Prostate gland (tissue), 2 donors: ENCODE results near the gene EPHB6. TPM values are rescaled to one million over a fixed set of nuclear protein-coding genes. Genes with fewer than 3 reads are reported as not detected.

Experiments
- DNase-seq: peaks from one replicate; pipeline ENCODE4 v3.0.0-alpha.2; 2019; ENCODE audit warnings: low spot score
- H3K27ac ChIP-seq, 2 donors: fragments of 200-600 bp; sonication (generic); 2 replicates each; pipeline ENCODE4 v1.5.1; 2017 to 2019
- H3K27me3 ChIP-seq: fragments of 200-600 bp; sonication (generic); replicated peaks from 2 replicates; pipeline ENCODE4 v1.5.1; 2019; ENCODE audit not compliant: insufficient read depth
- H3K36me3 ChIP-seq, 2 donors: fragments of 200-600 bp; sonication (generic); 1 replicate in 1 of 2; 2 replicates in 1 of 2; pipeline versions ENCODE4 v1.5.1 to v1.8.1; 2017 to 2019
- H3K4me1 ChIP-seq: fragments of 200-600 bp; sonication (generic); replicated peaks from 2 replicates; pipeline ENCODE4 v1.5.1; 2019
- H3K4me3 ChIP-seq, 2 donors: fragments of 200-600 bp; sonication (generic); 2 replicates each; pipeline ENCODE4 v1.5.1; 2017 to 2019
- H3K9me3 ChIP-seq: fragments of 200-600 bp; sonication (generic); 2 replicates; pipeline ENCODE4 v1.5.1; 2017
- CTCF ChIP-seq, 4 experiments: fragments of 200-600 bp in 2 of 4; fragments of 450-650 bp in 2 of 4; sonication (generic) in 2 of 4; IDR thresholded peaks; 1 replicate in 3 of 4; 2 replicates in 1 of 4; pipeline ENCODE4 v1.5.1; 2016 to 2019; ENCODE audit warnings: antibody characterized with exemption in 4 of 4, mild to moderate bottlenecking in 2 of 4, moderate library complexity in 2 of 4
- POLR2A ChIP-seq: fragments of 450-650 bp; IDR thresholded peaks from one replicate; pipeline ENCODE4 v1.6.1; 2016; ENCODE audit warnings: antibody characterized with exemption, mild to moderate bottlenecking
- POLR2AphosphoS5 ChIP-seq: sonication (generic); formaldehyde crosslinking; IDR thresholded peaks from one replicate; pipeline ENCODE4 v1.6.1; 2017; ENCODE audit warnings: antibody characterized with exemption
- WGBS: methylation state at CpG from one replicate; pipeline ENCODE4 v1.1.5; 2018; 5-methylcytosine and 5-hydroxymethylcytosine counted together
- intact Hi-C: fragments of 100-400 bp; cut with DNase I; formaldehyde crosslinking; loops from one replicate; pipeline ENCODE4 v1.14.2; 2022
- total RNA-seq, 2 donors: library from RNA; depleted of rRNA; stranded (reverse); fragments of >200 nt; gene quantifications; one replicate each; pipeline ENCODE4 v1.1.0, GENCODE V29; 2016

Gene EPHB6
- total RNA-seq, 2 donors from 2014 or later: 98.1 to 122 TPM

DNA sequence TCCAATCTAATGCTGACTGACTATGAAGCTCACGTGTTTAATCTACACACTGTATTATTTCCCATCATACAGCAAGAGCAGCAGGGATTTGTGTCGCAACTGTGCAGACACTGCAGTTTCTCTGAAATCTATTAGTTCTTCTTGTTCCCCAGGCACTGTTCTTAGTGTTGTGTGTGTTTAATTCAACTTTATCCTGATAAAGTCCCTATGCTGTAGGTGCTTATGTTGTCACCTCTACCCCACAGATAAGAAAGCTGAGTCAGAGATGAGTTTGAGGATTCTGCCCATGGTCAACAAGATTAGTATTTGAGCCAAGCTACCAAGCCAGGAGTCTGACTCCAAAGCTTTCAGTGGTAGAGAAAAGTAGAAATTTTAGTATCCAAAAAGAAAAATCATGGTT lies 22.5 kb upstream of the EPHB6 start:
- H3K9me3 ChIP-seq: no peaks in the 10 kb centered on the region

DNA sequence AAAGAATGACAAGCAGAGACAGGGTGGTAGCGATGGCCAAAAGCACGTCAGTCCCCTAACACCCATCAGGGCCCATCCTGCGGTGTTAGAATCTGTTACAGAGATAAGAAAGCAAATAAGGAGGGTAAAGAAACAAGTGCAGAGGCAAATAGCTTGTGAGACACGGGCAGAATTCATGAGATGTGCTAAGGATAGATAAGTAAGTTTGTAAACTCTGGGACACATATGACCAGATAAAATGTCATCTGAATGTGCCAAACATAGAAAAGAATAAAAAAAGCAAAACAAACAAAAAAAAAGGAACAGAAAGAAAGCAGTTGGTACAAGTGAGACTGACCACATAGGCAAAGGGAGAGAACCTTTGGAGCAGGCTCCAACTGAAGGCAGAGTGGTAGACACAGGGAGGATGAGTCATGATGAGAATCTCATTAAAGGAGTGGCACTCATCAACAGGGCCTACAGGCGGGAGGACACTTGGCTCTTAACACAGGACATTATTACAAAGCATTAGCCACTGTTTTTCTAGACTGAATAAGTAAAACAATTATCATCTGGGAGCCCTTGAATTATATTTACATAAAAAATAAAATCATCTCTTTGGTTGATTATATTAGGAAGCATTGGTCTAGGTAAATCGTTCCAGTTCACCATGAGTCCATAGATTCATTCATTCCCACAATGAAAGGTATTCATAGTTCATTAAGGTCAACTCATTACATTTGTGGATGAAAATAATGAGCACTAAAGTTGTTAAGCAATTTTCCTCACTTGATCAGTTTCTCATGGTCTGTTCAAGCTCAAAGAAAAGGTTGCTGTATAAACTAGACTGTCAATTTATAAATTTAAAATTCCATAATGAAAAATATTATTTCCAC lies 21.5 kb upstream of the EPHB6 start:
- WGBS: 70% methylated on average over 6 of the region's 6 CpGs
- TF ChIP-seq POLR2AphosphoS5 (no peak), CTCF (IDR thresholded peaks at IDR 0.05) (no peak), POLR2A (no peak)
- H3K4me1 ChIP-seq: no peaks in the 10 kb centered on the region
- no peaks in the 10 kb centered on the region for H3K27me3 ChIP-seq
- no peak overlapping the region for H3K27ac ChIP-seq
- no peaks in the 10 kb centered on the region for H3K36me3 ChIP-seq
- intact Hi-C loops: no loop called here
- no peak for DNase-seq
- H3K4me3 ChIP-seq: no peak overlapping the region
- no peaks in the 10 kb centered on the region for H3K9me3 ChIP-seq

More for the DNA sequence above, 22.5 kb upstream of the EPHB6 start:
- no peaks in the 10 kb centered on the region for H3K27me3 ChIP-seq
- intact Hi-C loops: no loop called here
- no peaks in the 10 kb centered on the region for H3K36me3 ChIP-seq
- H3K4me1 ChIP-seq: no peaks in the 10 kb centered on the region
- no peak overlapping the region for H3K27ac ChIP-seq
- no peak for DNase-seq
- TF ChIP-seq POLR2AphosphoS5 (no peak), CTCF (IDR thresholded peaks at IDR 0.05) (no peak), POLR2A (no peak)
- H3K4me3 ChIP-seq: no peak overlapping the region
- 83% methylated on average over 2 of the region's 2 CpGs for WGBS

- no peak for TF ChIP-seq POLR2AphosphoS5
- TF ChIP-seq POLR2A: no peak
- TF ChIP-seq CTCF (IDR thresholded peaks at IDR 0.05): no peak
- Histone ChIP-seq H3K27ac (no peak overlapping the region), H3K27me3 (no peaks in the 10 kb centered on the region), H3K4me3 (no peak overlapping the region), H3K4me1 (no peaks in the 10 kb centered on the region), H3K36me3 (no peaks in the 10 kb centered on the region), H3K9me3 (no peaks in the 10 kb centered on the region)
- 21% methylated on average over 3 of the region's 3 CpGs for WGBS
- intact Hi-C loops: no loop called here
- DNase-seq: no peak
Observed at GRCh38 chr7:142835487-142835886, 19.4 kb upstream of the EPHB6 start.

DNA sequence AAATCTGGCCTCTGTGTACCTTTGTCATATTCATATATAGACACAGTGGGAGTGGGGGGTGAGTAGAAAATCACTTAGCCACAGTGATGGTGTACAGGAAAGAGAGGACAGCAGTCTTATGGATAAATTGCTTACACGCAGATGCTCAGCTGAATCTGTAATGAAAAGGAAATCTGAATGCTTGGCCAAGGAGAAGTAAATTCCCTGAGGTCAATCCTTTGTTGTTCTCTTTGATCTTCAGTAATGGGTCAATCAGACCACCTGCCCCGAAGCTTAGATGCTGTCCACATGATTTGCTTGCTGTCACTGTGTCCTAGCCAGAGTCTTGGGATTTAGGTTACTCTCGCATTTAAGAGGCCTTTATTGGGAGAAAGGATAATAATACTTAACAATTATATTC lies 18.4 kb upstream of the EPHB6 start:
- intact Hi-C loops: no loop called here
- 83% methylated on average over 3 of the region's 3 CpGs for WGBS
- Histone ChIP-seq H3K27ac (no peak overlapping the region), H3K9me3 (no peaks in the 10 kb centered on the region), H3K4me1 (no peaks in the 10 kb centered on the region), H3K27me3 (no peaks in the 10 kb centered on the region), H3K36me3 (no peaks in the 10 kb centered on the region), H3K4me3 (no peak overlapping the region)
- TF ChIP-seq POLR2A (no peak), CTCF (IDR thresholded peaks at IDR 0.05) (no peak), POLR2AphosphoS5 (no peak)
- DNase-seq: no peak
